NCI-H1930 (cell line): ENCODE results near the gene TEAD1.

Source experiments
- DNase-seq, 2 experiments: peaks; one replicate each; lab custom pipeline; 2025; lab: John Stamatoyannopoulos, UW

The TEAD1 gene

DNA sequence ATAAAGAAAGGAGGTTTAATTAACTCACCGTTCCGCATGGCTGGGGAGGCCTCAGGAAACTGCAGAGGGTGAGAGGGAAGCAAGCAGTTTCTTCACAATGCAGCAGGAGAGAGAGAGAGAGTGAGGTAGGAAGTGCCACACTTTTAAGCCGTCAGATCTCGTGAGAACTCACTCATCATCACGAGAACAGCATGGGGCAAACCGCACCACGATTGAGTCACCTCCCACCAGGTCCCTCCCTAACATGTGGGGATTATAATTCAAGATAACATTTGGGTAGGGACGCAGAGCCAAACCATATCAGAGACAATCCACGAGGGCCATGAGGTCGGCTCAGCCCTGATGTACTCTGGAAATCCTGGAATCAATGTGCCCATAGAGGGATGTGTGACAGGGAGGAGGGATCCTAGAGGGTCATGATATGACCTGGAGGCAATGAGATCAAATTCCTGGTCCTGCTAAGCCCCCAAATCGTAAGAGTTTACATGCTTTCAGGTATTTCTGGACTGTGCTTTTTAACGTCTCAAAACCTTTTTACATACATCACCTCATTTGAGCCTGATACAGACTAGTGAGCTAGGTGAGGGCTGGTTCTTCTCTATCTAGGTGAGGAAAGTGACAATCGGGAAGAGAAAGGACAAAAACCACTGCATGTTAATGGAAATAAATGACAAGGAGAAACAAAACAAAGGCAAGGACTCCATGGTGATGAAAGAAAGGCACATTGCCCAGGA, 315.4 kb downstream of the TEAD1 start:
- no peak for DNase-seq

- DNase-seq: no peak
Measured at GRCh38 chr11:12990162-12990480, 315.9 kb downstream of the TEAD1 start.

- no peak for DNase-seq
Measured at GRCh38 chr11:12991426-12991825, 317.2 kb downstream of the TEAD1 start.

DNA sequence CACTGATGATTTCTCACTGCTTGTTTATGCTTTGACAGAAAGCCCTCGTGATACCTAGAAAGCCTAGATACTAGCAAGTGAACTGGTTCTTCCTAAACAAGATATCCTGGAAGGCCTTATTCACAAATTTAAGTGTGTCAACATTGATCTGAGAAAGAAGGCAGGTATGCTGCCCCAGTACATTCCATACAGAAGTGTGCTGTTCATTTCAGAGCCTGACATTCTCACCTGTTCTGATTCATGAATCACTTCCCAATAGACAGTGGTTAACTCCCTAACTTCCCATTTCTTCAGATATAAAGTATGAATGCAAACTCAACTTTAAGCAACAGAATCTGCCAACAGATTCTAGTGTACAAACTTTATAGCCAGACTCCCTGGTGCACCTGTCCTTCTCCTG, 319.4 kb downstream of the TEAD1 start:
- DNase-seq: no peak
